ENCODE results near the gene MRPS30.
"Not testable (repeated sequence)": the region's sequence is repeated elsewhere in the genome, so short reads cannot be mapped to it uniquely, and the experiment has no call there.

MRPS30 gene

GRCh38 chr5:44821164-44821563 is 12.4 kb downstream of the MRPS30 start (continued):
- TF ChIP-seq ZNF555 (tag by site-specific recombination; conservative IDR thresholded peaks at IDR 0.05): no peak
- TF ChIP-seq ZNF530 (tag by site-specific recombination; IDR thresholded peaks at IDR 0.05; ENCODE audit: low read depth): no peak
- TF ChIP-seq ZNF488 (tag by site-specific recombination; IDR thresholded peaks at IDR 0.05): no peak
- no peak for TF ChIP-seq ZNF324 (tag by site-specific recombination; IDR thresholded peaks at IDR 0.05)

GRCh38 chr5:44824662-44825061 is 15.9 kb downstream of the MRPS30 start:
- CTCF ChIA-PET; POLR2A ChIA-PET; H3K4me3 ChIP-seq (ENCODE audit: low read depth, low read length); H3K27ac ChIP-seq (ENCODE audit: extremely low read depth, low read depth, low read length); H3K9me3 ChIP-seq (ENCODE audit: control insufficient read depth, insufficient read depth, low read depth, low read length); H3K4me1 ChIP-seq (ENCODE audit: control insufficient read depth, insufficient read depth, low read length): not testable (repeated sequence)
- H3K36me3 ChIP-seq (ENCODE audit: control insufficient read depth in 2 of 2, insufficient read depth in 1 of 2, low read length in 2 of 2): peaks cover 22 to 25% of the 10 kb centered on the region in 2 experiments; a peak in 2 of 3 replicates
- TF ChIP-seq ZNF580 (tag by site-specific recombination; IDR thresholded peaks at IDR 0.05) (0 out of 2 replicates have a peak, but pooled peaks have one; percentile 26), ZNF146 (tag by site-specific recombination; IDR thresholded peaks at IDR 0.05) (peak; percentile 91)

GRCh38 chr5:44827681-44828080 is 18.9 kb downstream of the MRPS30 start:
- TF ChIP-seq ZNF645 (tag by site-specific recombination; IDR thresholded peaks at IDR 0.05) (no peak), ZSCAN16 (tag by site-specific recombination; IDR thresholded peaks at IDR 0.05) (no peak), KLF17 (tag by site-specific recombination; IDR thresholded peaks at IDR 0.05) (no peak), ZFP37 (tag by site-specific recombination; IDR thresholded peaks at IDR 0.05) (no peak), ZNF791 (tag by site-specific recombination; IDR thresholded peaks at IDR 0.05) (no peak), ZNF114 (tag by site-specific recombination; IDR thresholded peaks at IDR 0.05) (no peak), ZNF561 (tag by site-specific recombination; IDR thresholded peaks at IDR 0.05; ENCODE audit: borderline replicate concordance) (no peak), REPIN1 (tag by site-specific recombination; IDR thresholded peaks at IDR 0.05; ENCODE audit: low read depth) (no peak), ZFP69B (tag by site-specific recombination; IDR thresholded peaks at IDR 0.05) (no peak), ZNF610 (tag by site-specific recombination; IDR thresholded peaks at IDR 0.05; ENCODE audit: borderline replicate concordance) (no peak), ZIC2 (tag by site-specific recombination; IDR thresholded peaks at IDR 0.05) (no peak), ZNF248 (tag by site-specific recombination; IDR thresholded peaks at IDR 0.05) (no peak), ZNF184 (tag by site-specific recombination; IDR thresholded peaks at IDR 0.05) (no peak), ZNF555 (tag by site-specific recombination; conservative IDR thresholded peaks at IDR 0.05) (no peak), ZNF600 (tag by site-specific recombination; IDR thresholded peaks at IDR 0.05) (no peak)
- peaks cover 8 to 9% of the 10 kb centered on the region in 2 experiments; a peak in 2 of 3 replicates for H3K36me3 ChIP-seq (ENCODE audit: control insufficient read depth in 2 of 2, insufficient read depth in 1 of 2, low read length in 2 of 2)
- no peaks in the 10 kb centered on the region for H3K4me1 ChIP-seq (ENCODE audit: control insufficient read depth, insufficient read depth, low read length)
- POLR2A ChIA-PET: no interaction called here
- no peaks in the 10 kb centered on the region for H3K9me3 ChIP-seq (ENCODE audit: control insufficient read depth, insufficient read depth, low read depth, low read length)
- no peak overlapping the region for H3K4me3 ChIP-seq (ENCODE audit: low read depth, low read length)
- H3K27ac ChIP-seq (ENCODE audit: extremely low read depth, low read depth, low read length): no peak overlapping the region
- CTCF ChIA-PET: no interaction called here
